K562 (cell line): ENCODE measurements around the gene SYNPO. TPM values are rescaled to one million over a fixed set of nuclear protein-coding genes. Genes with fewer than 3 reads are reported as not detected.

Experiments
- ATAC-seq: fragments of 200-7000 bp; cut with Tn5 transposase; 3 replicates; pipeline ENCODE4 v1.9.1; 2020; ENCODE audit warnings: moderate library complexity
- BruUV-seq: library from RNA; stranded (reverse); fragments of 400-500 nt; replicated peaks from 2 replicates; lab custom pipeline; 2021; lab: Mats Ljungman, UMichigan
- CTCF ChIA-PET: fragments of 300-600 bp; formaldehyde crosslinking; extraction: SDS; loops from one replicate; lab custom pipeline; 2021; ENCODE audit warnings: low intra/inter-chr PET ratio; lab: Yijun Ruan, JAX
- POLR2A ChIA-PET: fragments of 300-600, 350-650 bp; sonication (Branson Sonifier 250); formaldehyde crosslinking; extraction: SDS; loops from one replicate; lab custom pipeline; 2021; ENCODE audit warnings: antibody characterized with exemption, inconsistent platforms; lab: Yijun Ruan, JAX
- DNase-seq, 4 experiments: peaks; one replicate each; pipeline versions ENCODE4 v3.0.0 to v3.0.0-alpha.2; 2011 to 2018; ENCODE audit warnings: low spot score in 3 of 4, mixed read lengths in 3 of 4; ENCODE audit errors: extremely low read depth in 1 of 4
- FAIRE-seq: peaks from 2 replicates; lab custom pipeline; 2011; peaks lifted over from hg19 to GRCh38; lab: Jason Lieb, UNC
- H2AFZ ChIP-seq: 2 replicates; pipeline ENCODE4 v1.6.0; 2011; ENCODE audit warnings: low read depth, low read length, control low read depth, inconsistent platforms
- H3K27ac ChIP-seq: fragments of 200-600 bp; 3 replicates; pipeline ENCODE4 v1.8.0; 2011; ENCODE audit warnings: low read depth, mild to moderate bottlenecking, control low read depth, inconsistent platforms, low read length, moderate library complexity, mixed read lengths; ENCODE audit errors: extremely low read depth
- H3K27me3 ChIP-seq, 2 experiments: fragments of 300-600 bp in 1 of 2; 2 replicates in 1 of 2; 3 replicates in 1 of 2; pipeline versions ENCODE4 v1.6.0 to v1.8.0; 2011; ENCODE audit warnings: inconsistent platforms in 2 of 2, low read length in 2 of 2, mild to moderate bottlenecking in 1 of 2, mixed read lengths in 1 of 2, moderate library complexity in 1 of 2; ENCODE audit not compliant: control insufficient read depth in 2 of 2, insufficient read depth in 2 of 2
- H3K36me3 ChIP-seq: fragments of 300-600 bp; 3 replicates; pipeline ENCODE4 v1.8.0; 2011; ENCODE audit warnings: mild to moderate bottlenecking, low read length, inconsistent platforms; ENCODE audit not compliant: control insufficient read depth, insufficient read depth
- H3K4me1 ChIP-seq, 2 experiments: fragments of 200-600 bp in 1 of 2; replicated peaks in 1 of 2; 2 replicates in 1 of 2; 3 replicates in 1 of 2; pipeline versions ENCODE4 v1.5.1 to v1.8.0; 2011; ENCODE audit warnings: inconsistent platforms in 2 of 2, low read length in 2 of 2, mild to moderate bottlenecking in 1 of 2, mixed read lengths in 1 of 2, moderate library complexity in 1 of 2; ENCODE audit not compliant: control insufficient read depth in 2 of 2, insufficient read depth in 2 of 2
- H3K4me2 ChIP-seq: 2 replicates; pipeline ENCODE4 v1.6.1; 2011; ENCODE audit warnings: low read length, control low read depth, inconsistent platforms, mixed read lengths; ENCODE audit not compliant: insufficient read depth
- H3K4me3 ChIP-seq: fragments of 200-600 bp; sonication (generic), shearing (Covaris generic); 2 replicates; pipeline ENCODE4 v1.5.1; 2016; ENCODE audit warnings: control low read depth, inconsistent platforms
- H3K79me2 ChIP-seq: fragments of 200-600 bp; 3 replicates; pipeline ENCODE4 v1.8.0; 2011; ENCODE audit warnings: low read length, inconsistent platforms; ENCODE audit not compliant: control insufficient read depth, insufficient read depth
- H3K9ac ChIP-seq, 2 experiments: 2 replicates each; pipeline versions ENCODE4 v1.6.0 to v1.6.1; 2011; ENCODE audit warnings: low read depth in 2 of 2, low read length in 2 of 2, control low read depth in 1 of 2, inconsistent platforms in 1 of 2, mild to moderate bottlenecking in 1 of 2, mixed read lengths in 1 of 2; ENCODE audit not compliant: insufficient read depth in 1 of 2
- H3K9me1 ChIP-seq: one replicate; pipeline ENCODE4 v1.6.0; 2011; ENCODE audit warnings: inconsistent platforms, mild to moderate bottlenecking, low read length, moderate library complexity; ENCODE audit not compliant: control insufficient read depth, insufficient read depth
- H3K9me3 ChIP-seq: replicated peaks from 2 replicates; pipeline ENCODE4 v1.5.1; 2011; ENCODE audit warnings: low read depth, low read length, inconsistent platforms; ENCODE audit not compliant: control insufficient read depth, insufficient read depth
- H4K20me1 ChIP-seq: replicated peaks from 2 replicates; pipeline ENCODE4 v1.6.1; 2011; ENCODE audit warnings: low read length, inconsistent platforms, mixed read lengths; ENCODE audit not compliant: control insufficient read depth, insufficient read depth
- DPF2 ChIP-seq: fragments of 450-650 bp; IDR thresholded peaks from 2 replicates; pipeline ENCODE4 v1.6.1; 2016
- ETV5 ChIP-seq: sonication (generic); formaldehyde crosslinking; IDR thresholded peaks from 2 replicates; pipeline ENCODE4 v1.4.0; 2020; ENCODE audit warnings: low read depth, mild to moderate bottlenecking, missing genetic modification reagents
- SREBF2 ChIP-seq: sonication (generic); formaldehyde crosslinking; IDR thresholded peaks from 2 replicates; pipeline ENCODE4 v1.4.0; 2020; ENCODE audit warnings: mild to moderate bottlenecking, missing genetic modification reagents
- TCF7 ChIP-seq: sonication (generic); IDR thresholded peaks from 2 replicates; pipeline ENCODE4 v1.6.1; 2016; ENCODE audit warnings: antibody characterized with exemption, borderline replicate concordance
- ZBTB1 ChIP-seq: sonication (generic); formaldehyde crosslinking; IDR thresholded peaks from 2 replicates; pipeline ENCODE4 v1.8.1; 2023; ENCODE audit warnings: missing genetic modification reagents, low read depth, mild to moderate bottlenecking, borderline replicate concordance
- ZNF408 ChIP-seq: fragments of 250-450 bp; sonication (Bioruptor Pico); IDR thresholded peaks from 2 replicates; pipeline ENCODE4 v1.4.0; 2020; ENCODE audit warnings: low read depth, mild to moderate bottlenecking, moderate library complexity
- WGBS: fragments of 100-300 bp; shearing (Covaris generic); methylation state at CpG from one replicate; pipeline ENCODE4 v1.1.6; 2016; ENCODE audit warnings: low coverage, mixed read lengths; ENCODE audit not compliant: insufficient coverage; ENCODE audit errors: missing lambda C conversion rate; 5-methylcytosine and 5-hydroxymethylcytosine counted together
- in situ Hi-C: fragments of 300-500 bp; cut with MboI; formaldehyde crosslinking; loops from 4 replicates; pipeline ENCODE4 v1.15.0; 2018; ENCODE audit warnings: inconsistent platforms, mixed read lengths
- intact Hi-C: fragments of 100-400 bp; cut with micrococcal nuclease; formaldehyde crosslinking; loops from 2 replicates; pipeline ENCODE4 v1.14.2; 2022
- polyA plus RNA-seq, 8 experiments: library from polyadenylated mRNA; depleted of rRNA in 4 of 8; stranded (reverse) in 5 of 8; unstranded in 3 of 8; fragments of >200 nt; fragmentation: Nextera tagmentation in 2 of 8; fragmentation: Illumina TruSeq in 1 of 8; extraction: Ambion mirVana in 2 of 8; extraction: Trizol in 1 of 8; gene quantifications; 2 replicates each; pipeline versions ENCODE4 v1.2.1 to v1.2.3, GENCODE V29; 2011 to 2014; ENCODE audit warnings: inconsistent platforms in 1 of 8, missing spikeins in 1 of 8
- total RNA-seq, 7 experiments: library from RNA; depleted of rRNA in 6 of 7; stranded (reverse); fragments of >200 nt in 6 of 7; fragmentation: Illumina TruSeq in 2 of 7; extraction: Trizol in 2 of 7; gene quantifications; 2 replicates each; pipeline versions ENCODE4 v1.2.1 to v1.2.3, GENCODE V29; 2011 to 2021; ENCODE audit warnings: low replicate concordance in 1 of 7
- TF ChIP-seq, protein P1 (sequence below): fragments of 450-650 bp; IDR thresholded peaks from 2 replicates; pipeline ENCODE4 v1.6.1; 2017; ENCODE audit warnings: antibody characterized with exemption
- TF ChIP-seq, protein P2 (sequence below): sonication (generic); formaldehyde crosslinking; IDR thresholded peaks from 2 replicates; pipeline ENCODE4 v1.8.0; 2022; ENCODE audit warnings: missing genetic modification reagents, mild to moderate bottlenecking, moderate library complexity, borderline replicate concordance
- TF ChIP-seq, protein P3 (sequence below), 3 experiments: IDR thresholded peaks in 2 of 3; conservative IDR thresholded peaks in 1 of 3; 2 replicates each; pipeline ENCODE4 v1.5.1; 2011 to 2012; ENCODE audit warnings: low read length in 3 of 3, mild to moderate bottlenecking in 3 of 3, control low read depth in 2 of 3, improper control_type of control experiment in 1 of 3, inconsistent platforms in 1 of 3, low read depth in 1 of 3, mixed read lengths in 1 of 3, moderate library complexity in 1 of 3; ENCODE audit not compliant: insufficient read depth in 2 of 3

SYNPO gene
- total and polyA plus RNA-seq, 9 of the 15 experiments (the other 6 are each of a cell fraction or from before 2014, with no cell fraction given), result 0.01 to 0.31 (median 0.03) TPM; not detected in 4

DNA sequence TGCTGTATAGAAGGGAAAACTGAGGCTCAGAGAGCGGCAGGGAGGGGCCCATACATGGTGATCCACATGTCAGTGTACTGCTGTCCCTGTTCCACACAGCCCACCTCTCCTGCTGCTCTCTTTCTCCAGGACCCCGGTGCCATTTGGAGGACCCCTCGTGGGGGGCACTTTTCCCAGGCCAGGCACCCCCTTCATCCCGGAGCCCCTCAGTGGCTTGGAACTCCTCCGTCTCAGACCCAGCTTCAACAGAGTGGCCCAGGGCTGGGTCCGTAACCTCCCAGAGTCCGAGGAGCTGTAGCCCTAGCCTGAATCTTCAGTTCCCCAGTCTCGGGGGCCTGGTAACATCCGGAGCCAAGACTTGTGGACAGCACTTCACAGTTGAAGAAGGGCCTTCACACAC, 36.1 kb downstream of the SYNPO start:
- Histone ChIP-seq H3K9me1 (no peaks in the 10 kb centered on the region), H3K9ac (no peak overlapping the region; a peak in 1 of 4 replicates), H3K4me3 (no peak overlapping the region), H3K79me2 (no peaks in the 10 kb centered on the region), H3K9me3 (no peaks in the 10 kb centered on the region), H3K4me2 (no peak overlapping the region), H4K20me1 (no peaks in the 10 kb centered on the region), H3K27ac (no peak overlapping the region), H2AFZ (no peak overlapping the region), H3K4me1 (peaks cover 0 to 8% of the 10 kb centered on the region in 2 experiments; a peak in 1 of 5 replicates), H3K36me3 (no peaks in the 10 kb centered on the region), H3K27me3 (peaks cover 1 to 9% of the 10 kb centered on the region in 2 experiments; a peak in 3 of 5 replicates)
- FAIRE-seq (no peak), ATAC-seq (no peak), DNase-seq (no peak)
- 21% methylated on average over 8 of the region's 9 CpGs for WGBS
- ChIA-PET POLR2A (interaction anchor here (0.6 kb wide), 1 partner anchor 312 kb away, joined by 3 read pairs; no protein-coding TSS in a partner anchor), CTCF (no interaction called here)
- no TSS peak for BruUV-seq
- intact Hi-C loops, result no loop called here
- TF ChIP-seq DPF2 (no peak), SREBF2 (CRISPR knock-in tag) (no peak), ETV5 (CRISPR knock-in tag) (no peak), ZBTB1 (no peak), ZNF408 (CRISPR knock-in tag) (no peak), TCF7 (no peak)
- TF ChIP-seq, protein P1, sequence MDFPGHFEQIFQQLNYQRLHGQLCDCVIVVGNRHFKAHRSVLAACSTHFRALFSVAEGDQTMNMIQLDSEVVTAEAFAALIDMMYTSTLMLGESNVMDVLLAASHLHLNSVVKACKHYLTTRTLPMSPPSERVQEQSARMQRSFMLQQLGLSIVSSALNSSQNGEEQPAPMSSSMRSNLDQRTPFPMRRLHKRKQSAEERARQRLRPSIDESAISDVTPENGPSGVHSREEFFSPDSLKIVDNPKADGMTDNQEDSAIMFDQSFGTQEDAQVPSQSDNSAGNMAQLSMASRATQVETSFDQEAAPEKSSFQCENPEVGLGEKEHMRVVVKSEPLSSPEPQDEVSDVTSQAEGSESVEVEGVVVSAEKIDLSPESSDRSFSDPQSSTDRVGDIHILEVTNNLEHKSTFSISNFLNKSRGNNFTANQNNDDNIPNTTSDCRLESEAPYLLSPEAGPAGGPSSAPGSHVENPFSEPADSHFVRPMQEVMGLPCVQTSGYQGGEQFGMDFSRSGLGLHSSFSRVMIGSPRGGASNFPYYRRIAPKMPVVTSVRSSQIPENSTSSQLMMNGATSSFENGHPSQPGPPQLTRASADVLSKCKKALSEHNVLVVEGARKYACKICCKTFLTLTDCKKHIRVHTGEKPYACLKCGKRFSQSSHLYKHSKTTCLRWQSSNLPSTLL, result no peak
- TF ChIP-seq, protein P2, sequence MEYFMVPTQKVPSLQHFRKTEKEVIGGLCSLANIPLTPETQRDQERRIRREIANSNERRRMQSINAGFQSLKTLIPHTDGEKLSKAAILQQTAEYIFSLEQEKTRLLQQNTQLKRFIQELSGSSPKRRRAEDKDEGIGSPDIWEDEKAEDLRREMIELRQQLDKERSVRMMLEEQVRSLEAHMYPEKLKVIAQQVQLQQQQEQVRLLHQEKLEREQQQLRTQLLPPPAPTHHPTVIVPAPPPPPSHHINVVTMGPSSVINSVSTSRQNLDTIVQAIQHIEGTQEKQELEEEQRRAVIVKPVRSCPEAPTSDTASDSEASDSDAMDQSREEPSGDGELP, result no peak
- TF ChIP-seq, protein P3, sequence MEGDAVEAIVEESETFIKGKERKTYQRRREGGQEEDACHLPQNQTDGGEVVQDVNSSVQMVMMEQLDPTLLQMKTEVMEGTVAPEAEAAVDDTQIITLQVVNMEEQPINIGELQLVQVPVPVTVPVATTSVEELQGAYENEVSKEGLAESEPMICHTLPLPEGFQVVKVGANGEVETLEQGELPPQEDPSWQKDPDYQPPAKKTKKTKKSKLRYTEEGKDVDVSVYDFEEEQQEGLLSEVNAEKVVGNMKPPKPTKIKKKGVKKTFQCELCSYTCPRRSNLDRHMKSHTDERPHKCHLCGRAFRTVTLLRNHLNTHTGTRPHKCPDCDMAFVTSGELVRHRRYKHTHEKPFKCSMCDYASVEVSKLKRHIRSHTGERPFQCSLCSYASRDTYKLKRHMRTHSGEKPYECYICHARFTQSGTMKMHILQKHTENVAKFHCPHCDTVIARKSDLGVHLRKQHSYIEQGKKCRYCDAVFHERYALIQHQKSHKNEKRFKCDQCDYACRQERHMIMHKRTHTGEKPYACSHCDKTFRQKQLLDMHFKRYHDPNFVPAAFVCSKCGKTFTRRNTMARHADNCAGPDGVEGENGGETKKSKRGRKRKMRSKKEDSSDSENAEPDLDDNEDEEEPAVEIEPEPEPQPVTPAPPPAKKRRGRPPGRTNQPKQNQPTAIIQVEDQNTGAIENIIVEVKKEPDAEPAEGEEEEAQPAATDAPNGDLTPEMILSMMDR (IDR thresholded peaks at IDR 0.05 in 2 of 3, conservative IDR thresholded peaks at IDR 0.05 in 1 of 3; ENCODE audit: insufficient read depth in 2 of 3, low read depth in 1 of 3, low read length in 3 of 3), result no peak
- in situ Hi-C loops, result no loop called here
